Measurements from ENCODE around the gene RGL2.

GRCh38 chr6:33314515-33314942, 15.8 kb upstream of the RGL2 start:
- TF ChIP-seq CTCF (conservative IDR thresholded peaks at IDR 0.05 in 1 of 2, IDR thresholded peaks at IDR 0.05 in 1 of 2; ENCODE audit: extremely low read depth in 1 of 2, insufficient read depth in 1 of 2, low read depth in 1 of 2, low read length in 2 of 2) (no peak), EZH2 (IDR thresholded peaks at IDR 0.05; ENCODE audit: borderline replicate concordance, low read length) (no peak)

Measured in mammary epithelial cell (primary cell).